Stimulated activated CD4-positive, alpha-beta T cell treated with anti-CD3 and anti-CD28 coated beads, Interleukin-2, amount 100 ng/mL, for 24 hours (primary cell): ENCODE measurements around the gene LRP8.

ENCODE experiments used
- DNase-seq, 2 donors: peaks; one replicate each; pipeline ENCODE4 v3.0.0-alpha.2; 2020

Gene LRP8

DNA sequence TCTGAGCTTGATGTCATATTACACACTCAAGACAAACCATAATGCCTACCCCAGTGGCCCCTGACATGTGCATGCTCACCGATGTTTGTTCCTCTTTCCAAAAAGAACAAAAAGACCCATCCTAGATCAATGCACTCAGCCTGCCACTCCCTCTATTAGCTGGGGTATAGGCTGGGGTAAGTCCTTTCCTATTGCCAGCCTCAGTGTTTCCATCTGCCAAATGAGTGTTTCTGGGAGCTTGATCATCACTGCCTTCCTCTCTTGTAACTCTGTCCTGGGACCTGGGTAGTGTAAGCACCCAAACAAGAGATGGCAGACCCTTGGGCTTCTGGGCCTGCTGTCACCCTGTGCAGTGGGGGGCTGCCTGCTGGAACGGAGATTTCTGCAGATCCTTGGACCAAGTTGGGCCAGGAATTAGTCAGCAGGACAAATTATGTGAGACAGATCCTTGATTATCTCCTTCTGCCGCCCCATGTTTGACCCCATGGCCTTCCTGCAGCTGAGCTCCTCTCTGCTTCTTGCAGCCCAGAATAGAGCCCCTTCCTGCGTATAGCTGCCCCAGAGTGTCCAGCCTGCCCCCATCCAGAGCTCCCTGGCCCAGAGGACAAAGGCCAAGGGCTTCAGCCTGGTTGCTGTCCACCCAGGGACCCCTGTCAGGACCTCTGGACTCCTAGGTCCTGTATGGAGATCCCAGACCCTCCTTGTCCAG lies 31.5 kb upstream of the LRP8 start:
- DNase-seq = peak in 1 of 2 donors; percentile 4

DNA sequence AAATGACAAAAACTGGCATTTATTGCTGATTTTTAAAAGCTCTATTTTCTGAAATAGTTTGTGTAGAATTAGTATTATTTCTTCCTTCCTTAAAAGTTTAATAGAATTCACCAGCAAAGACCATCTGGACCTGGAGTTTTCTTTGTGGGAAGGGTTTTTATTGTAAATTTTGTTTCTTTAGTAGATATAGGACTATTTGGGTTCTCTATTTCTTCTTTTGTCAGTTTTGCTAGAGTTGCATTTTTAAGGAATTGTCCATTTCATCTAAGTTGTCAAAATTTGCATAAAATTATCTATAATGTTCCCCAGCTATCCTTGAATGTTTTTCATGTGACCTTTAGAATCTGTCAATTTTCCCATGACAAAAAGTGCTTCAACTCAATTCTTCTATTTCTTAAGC lies 28.8 kb upstream of the LRP8 start:
- DNase-seq = no peak

- DNase-seq = no peak
Observed at GRCh38 chr1:53354119-53354518, 26.2 kb upstream of the LRP8 start.

DNA sequence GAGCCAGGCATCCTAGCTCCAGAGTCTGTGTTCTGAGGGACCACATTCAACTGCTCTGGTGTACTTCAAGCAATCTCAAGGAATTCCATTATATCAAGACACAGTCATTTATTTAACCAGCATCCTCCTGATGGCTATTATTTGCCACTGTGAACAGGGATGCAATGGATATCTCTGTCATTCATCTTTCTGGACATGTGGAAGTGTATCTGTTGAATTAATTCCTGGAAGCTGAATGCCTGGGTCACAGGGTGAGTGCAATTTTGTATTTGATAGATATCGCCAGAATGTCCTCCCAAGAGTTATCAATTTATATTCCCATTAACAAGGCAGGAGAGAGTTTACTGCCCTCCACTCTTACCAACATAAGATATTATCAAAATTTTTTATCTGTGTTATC lies 24.7 kb upstream of the LRP8 start:
- no peak for DNase-seq

- DNase-seq = peak in 1 of 2 donors; percentile 10
Observed at GRCh38 chr1:53350853-53351767, 23.2 kb upstream of the LRP8 start.

GRCh38 chr1:53349968-53350852 lies 22.3 kb upstream of the LRP8 start:
- peak in 1 of 2 donors; percentile 5 for DNase-seq

- DNase-seq = peak in 1 of 2 donors; percentile 4
Observed at GRCh38 chr1:53349369-53349835, 21.5 kb upstream of the LRP8 start.

DNA sequence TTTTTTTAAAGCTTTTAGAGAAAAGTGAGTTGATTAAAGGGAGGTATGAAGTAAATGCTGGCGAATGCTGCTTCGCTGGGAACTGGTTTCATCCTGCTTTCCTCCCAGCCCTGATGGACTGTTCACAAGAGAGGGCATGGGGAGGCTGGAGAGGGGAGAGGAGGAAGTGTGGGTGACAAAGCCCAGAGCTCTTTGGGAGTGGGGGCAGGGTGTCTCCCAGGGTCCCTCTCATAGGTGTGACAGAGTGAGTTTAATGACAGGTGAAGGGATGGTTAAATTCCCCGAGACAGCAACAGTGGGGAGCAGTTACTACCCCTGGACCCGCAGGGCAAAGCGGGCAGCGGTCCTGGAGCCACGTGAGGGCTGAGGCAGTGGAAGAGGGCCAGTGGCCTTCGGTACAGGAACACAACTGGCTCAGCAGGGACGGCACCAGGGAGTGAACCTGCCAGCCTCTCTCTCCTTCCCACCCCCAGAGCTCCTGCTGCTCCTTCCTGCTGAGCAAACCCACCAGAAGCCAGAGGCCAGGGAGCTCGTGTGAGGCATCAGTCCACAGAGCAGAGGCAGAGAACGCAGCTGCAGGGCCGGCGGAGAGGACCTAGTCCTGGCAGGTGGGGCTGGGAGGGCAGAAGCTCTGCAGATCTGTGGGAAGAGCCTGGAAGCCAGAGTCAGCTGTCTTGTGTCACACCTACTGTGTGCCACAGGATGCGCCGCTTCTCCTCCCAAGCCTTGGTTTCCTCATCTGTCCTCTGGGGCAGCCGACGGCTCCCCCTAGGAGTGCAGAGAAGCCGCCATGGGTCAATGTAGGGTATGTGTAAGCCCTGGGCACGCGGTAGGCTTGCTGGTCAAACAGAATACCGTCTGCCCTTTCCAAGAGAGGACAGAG lies 20.9 kb upstream of the LRP8 start:
- peak in 1 of 2 donors; percentile 9 for DNase-seq

DNA sequence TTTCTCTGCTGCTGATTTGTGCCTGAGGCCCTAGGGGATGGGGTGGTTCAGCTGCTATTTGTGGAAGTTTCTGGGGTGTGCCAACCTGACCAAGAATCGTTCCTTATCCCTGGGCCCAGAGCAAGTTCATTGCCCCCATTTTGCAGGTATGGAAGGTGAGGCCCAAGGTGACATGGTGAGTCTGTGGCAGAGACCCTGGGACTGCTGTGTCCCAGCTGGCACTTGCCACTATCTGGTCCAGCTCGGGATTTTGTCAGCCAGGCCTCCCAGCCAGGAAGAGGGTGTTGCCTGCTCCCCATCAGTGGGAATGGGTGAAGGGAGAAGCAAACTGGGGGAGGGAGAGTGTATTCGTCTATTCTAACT lies 18.9 kb upstream of the LRP8 start:
- no peak for DNase-seq

DNA sequence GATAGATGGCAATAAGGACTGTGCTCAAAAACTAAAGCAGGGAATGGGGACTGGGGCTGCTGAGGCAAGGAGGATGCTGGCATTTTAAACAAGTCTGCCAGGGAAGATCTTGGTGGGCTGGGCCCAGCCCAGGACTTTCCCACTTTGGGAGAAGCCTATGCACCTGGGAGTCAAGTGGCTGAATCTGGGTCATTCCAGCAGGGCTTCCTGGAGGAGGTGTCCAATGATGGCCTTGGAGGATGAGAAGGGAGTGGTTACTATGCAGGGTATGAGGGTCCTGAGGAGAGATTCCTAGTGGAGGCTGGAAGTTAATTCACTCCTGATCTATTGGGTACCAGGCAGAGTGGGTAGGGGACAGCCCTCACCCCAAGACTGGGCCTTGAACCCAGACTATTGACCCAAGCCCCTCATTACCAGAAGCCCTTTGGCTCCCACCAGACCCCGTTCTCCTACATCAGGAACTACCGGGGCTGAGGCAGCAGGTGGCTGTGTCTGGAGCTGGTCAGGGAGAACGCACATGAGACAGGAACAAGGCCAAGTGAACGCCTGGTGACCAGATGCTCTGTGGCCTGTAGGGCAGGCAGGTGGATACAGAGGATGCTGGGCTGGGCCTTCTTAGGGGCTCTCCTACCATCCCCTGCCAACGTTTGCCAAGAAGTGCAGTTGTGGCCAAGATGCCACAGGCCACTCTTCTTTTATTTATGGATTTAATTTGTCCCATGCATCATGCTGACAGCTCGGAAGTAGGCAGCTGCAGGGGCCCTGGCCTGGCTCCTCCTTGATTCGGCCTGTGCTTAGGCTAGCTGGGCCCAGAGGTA lies 18.3 kb upstream of the LRP8 start:
- DNase-seq = peak in 1 of 2 donors; percentile 13

DNA sequence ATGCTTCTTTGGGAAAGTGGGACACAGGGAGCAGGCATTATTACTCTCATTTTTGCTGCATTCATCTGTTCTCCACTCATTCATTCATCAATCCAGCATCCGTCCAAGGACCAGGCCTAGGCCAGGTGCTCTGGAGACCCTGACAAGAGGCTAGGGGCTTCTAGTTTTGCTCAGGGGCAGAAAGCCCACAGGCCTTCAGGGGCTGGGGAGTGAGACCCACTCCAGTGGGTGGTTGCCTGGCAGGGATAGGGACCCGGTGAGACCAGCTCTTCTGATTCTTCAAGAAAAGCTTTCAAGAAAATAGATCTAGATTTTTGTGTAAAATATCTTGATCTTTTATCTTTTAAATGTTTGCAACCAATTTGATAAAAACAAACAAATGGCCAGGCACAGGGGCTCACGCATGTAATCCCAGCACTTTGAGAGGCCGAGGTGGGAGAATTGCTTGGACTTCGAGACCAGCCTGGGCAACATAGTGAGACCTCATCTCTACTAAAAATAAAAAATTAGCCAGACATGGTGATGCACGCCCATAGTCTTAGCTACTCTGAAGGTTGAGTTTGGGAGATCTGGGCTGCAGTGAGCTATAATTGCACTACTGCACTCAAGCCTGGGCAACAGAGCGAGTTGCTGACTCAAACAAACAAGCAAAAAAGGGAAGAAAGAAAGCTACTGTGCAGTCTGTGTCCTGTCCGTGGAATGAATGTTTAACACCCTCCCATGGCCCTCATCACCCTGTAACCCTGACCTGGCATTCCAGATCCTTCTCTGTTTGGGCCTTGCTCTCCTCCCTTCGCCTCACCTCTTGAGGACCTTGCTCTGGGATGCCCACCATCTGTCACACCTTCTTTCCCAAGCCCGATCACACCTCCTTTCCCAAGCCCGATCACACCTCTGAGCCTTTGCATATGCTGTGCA lies 17.3 kb upstream of the LRP8 start:
- DNase-seq = peak in 1 of 2 donors; percentile 12

DNA sequence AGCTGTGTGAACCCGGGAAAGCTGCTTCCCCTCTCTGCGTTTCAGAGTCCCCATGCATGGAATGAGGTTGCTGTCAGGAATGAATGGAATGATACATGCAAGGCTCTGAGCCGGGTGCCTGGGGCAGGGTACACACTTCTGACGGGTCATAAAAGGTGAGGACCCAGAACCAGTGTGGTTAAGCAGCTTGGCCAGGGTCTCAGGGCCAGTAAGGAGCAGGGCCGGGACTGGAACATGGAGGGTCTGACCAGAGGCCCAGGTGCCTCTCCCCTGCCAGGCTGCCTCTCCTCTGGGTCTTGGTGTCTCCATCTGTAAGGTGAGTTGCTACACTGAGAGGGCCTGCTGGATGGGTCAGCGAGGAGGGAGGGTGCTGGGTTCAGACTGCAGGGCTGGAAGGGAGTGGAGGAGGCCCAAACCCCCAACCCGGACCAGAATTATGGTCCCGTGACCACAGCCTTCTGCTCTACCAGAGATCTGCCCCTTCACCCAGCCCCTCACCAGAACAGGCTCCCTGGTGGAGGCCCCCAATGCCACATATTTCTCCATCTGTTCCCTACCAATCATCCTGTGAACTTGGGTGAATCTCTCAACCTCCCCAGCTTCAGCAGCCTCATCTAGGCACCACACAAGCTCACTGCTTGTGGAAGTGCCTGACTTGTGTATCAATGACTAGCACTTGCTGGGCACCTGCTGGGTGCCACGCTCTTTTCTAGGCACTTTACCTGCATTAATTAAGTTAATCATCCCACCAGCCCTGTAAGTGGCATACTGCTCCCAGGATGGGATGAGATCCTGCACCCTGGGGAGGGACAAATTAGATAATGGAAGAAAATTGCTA lies 16.2 kb upstream of the LRP8 start:
- DNase-seq = peak in 1 of 2 donors; percentile 11

- no peak for DNase-seq
Observed at GRCh38 chr1:53342735-53343470, 15.0 kb upstream of the LRP8 start.

DNA sequence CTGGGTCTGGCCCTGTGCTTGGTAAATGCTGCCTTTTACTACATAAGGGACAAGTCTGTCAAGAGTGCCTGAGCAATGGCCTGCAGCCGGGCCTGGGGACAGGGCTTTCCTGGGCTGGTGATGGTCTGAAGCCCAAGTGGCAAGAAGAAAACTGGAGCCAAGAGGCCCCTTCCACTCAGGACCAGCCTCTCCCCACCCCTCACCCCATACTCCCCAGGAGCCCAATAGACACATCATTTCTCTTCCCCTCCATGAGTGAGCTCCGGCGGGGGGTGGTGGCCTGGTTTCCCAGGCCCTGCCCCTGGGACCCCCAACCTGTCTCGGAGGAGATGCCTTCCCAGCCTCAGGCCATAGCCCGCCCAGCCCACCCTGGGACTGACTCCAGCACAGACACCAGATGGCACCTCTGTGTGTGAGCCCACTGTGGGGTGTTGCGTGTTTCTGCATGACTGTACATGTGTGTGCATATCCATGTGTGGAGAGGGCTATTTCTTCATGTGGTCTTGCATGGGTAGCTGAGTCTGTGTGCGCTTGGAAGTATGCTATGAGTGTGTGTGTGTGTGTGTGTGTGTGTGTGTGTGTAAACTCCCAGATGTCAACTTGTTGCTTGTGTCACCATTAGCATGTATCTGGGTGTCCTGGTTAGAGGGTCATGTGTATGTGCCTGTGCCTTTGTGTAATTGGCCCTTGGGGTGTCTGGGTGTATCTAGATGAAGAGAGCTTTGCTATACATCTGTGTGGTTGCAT lies 14.3 kb upstream of the LRP8 start:
- no peak for DNase-seq

- no peak for DNase-seq
Observed at GRCh38 chr1:53341521-53341895, 13.6 kb upstream of the LRP8 start.

GRCh38 chr1:53340660-53341520 lies 13.0 kb upstream of the LRP8 start:
- DNase-seq = peak; percentile 31 to 46
